H9 (cell line): ENCODE data around the gene LEKR1. TPM values are rescaled to one million over a fixed set of nuclear protein-coding genes. Genes with fewer than 3 reads are reported as not detected.

Experiments used
- DNase-seq: peaks from one replicate; pipeline ENCODE4 v3.0.0-alpha.2; 2017
- H2AFZ ChIP-seq: one replicate; pipeline ENCODE4 v1.6.1; 2013; ENCODE audit warnings: mild to moderate bottlenecking, low read length, control low read depth, moderate library complexity
- H2AK5ac ChIP-seq: 2 replicates; pipeline ENCODE4 v1.6.1; 2013; ENCODE audit warnings: low read length, control low read depth, mixed read lengths; ENCODE audit not compliant: insufficient read length
- H2BK120ac ChIP-seq: one replicate; pipeline ENCODE4 v1.6.1; 2013; ENCODE audit warnings: low read depth, mild to moderate bottlenecking, low read length, control low read depth, inconsistent platforms; ENCODE audit not compliant: poor library complexity, severe bottlenecking
- H2BK12ac ChIP-seq: 2 replicates; pipeline ENCODE4 v1.6.1; 2013; ENCODE audit warnings: low read length, control low read depth, mixed read lengths, low read depth; ENCODE audit not compliant: insufficient read length
- H2BK15ac ChIP-seq: 2 replicates; pipeline ENCODE4 v1.6.1; 2013; ENCODE audit warnings: low read depth, low read length, control low read depth
- H2BK20ac ChIP-seq: one replicate; pipeline ENCODE4 v1.6.1; 2013; ENCODE audit warnings: low read depth, mild to moderate bottlenecking, low read length, control low read depth, inconsistent platforms; ENCODE audit not compliant: poor library complexity, severe bottlenecking
- H2BK5ac ChIP-seq: 2 replicates; pipeline ENCODE4 v1.6.1; 2013; ENCODE audit warnings: low read length, control low read depth, mixed read lengths; ENCODE audit not compliant: insufficient read length
- H3K14ac ChIP-seq: 2 replicates; pipeline ENCODE4 v1.6.1; 2013; ENCODE audit warnings: low read length, control low read depth; ENCODE audit not compliant: insufficient read depth
- H3K18ac ChIP-seq: 2 replicates; pipeline ENCODE4 v1.6.1; 2013; ENCODE audit warnings: low read depth, mild to moderate bottlenecking, mixed read lengths, low read length, control low read depth; ENCODE audit not compliant: insufficient read length
- H3K23ac ChIP-seq: 2 replicates; pipeline ENCODE4 v1.6.1; 2013; ENCODE audit warnings: low read length, control low read depth, mixed read lengths, low read depth; ENCODE audit not compliant: insufficient read length
- H3K23me2 ChIP-seq: 2 replicates; pipeline ENCODE4 v1.6.1; 2013; ENCODE audit warnings: low read depth, mild to moderate bottlenecking, mixed read lengths, low read length, control low read depth; ENCODE audit not compliant: insufficient read length, poor library complexity, severe bottlenecking
- H3K27ac ChIP-seq: 2 replicates; pipeline ENCODE4 v1.5.1; 2013; ENCODE audit warnings: low read length, control low read depth, mixed read lengths, low read depth; ENCODE audit not compliant: insufficient read length
- H3K27me3 ChIP-seq: 2 replicates; pipeline ENCODE4 v1.6.1; 2013; ENCODE audit warnings: low read length, control low read depth, inconsistent platforms; ENCODE audit not compliant: insufficient read depth
- H3K4ac ChIP-seq: 2 replicates; pipeline ENCODE4 v1.6.1; 2013; ENCODE audit warnings: low read depth, mild to moderate bottlenecking, control low read depth, inconsistent platforms, low read length, moderate library complexity
- H3K4me1 ChIP-seq: 2 replicates; pipeline ENCODE4 v1.6.1; 2013; ENCODE audit warnings: low read length, control low read depth, inconsistent platforms; ENCODE audit not compliant: insufficient read depth
- H3K4me2 ChIP-seq: 2 replicates; pipeline ENCODE4 v1.6.1; 2013; ENCODE audit warnings: low read length, control low read depth, mixed read lengths; ENCODE audit not compliant: insufficient read length, insufficient read depth
- H3K56ac ChIP-seq: 2 replicates; pipeline ENCODE4 v1.6.1; 2013; ENCODE audit warnings: low read depth, mild to moderate bottlenecking, mixed read lengths, low read length, control low read depth; ENCODE audit not compliant: insufficient read length
- H3K79me1 ChIP-seq: 2 replicates; pipeline ENCODE4 v1.6.1; 2013; ENCODE audit warnings: low read depth, mild to moderate bottlenecking, moderate library complexity, low read length, control low read depth, inconsistent platforms; ENCODE audit not compliant: insufficient read depth, poor library complexity, severe bottlenecking
- H3K79me2 ChIP-seq: 2 replicates; pipeline ENCODE4 v1.6.1; 2013; ENCODE audit warnings: low read length, control low read depth, inconsistent platforms; ENCODE audit not compliant: insufficient read depth
- H3K9ac ChIP-seq: 2 replicates; pipeline ENCODE4 v1.6.1; 2013; ENCODE audit warnings: low read length, control low read depth, mixed read lengths; ENCODE audit not compliant: insufficient read length; ENCODE audit errors: extremely low read depth
- H3K9me3 ChIP-seq: one replicate; pipeline ENCODE4 v1.6.1; 2013; ENCODE audit warnings: low read depth, low read length, inconsistent platforms; ENCODE audit not compliant: control insufficient read depth
- H3T11ph ChIP-seq: one replicate; pipeline ENCODE4 v1.6.1; 2013; ENCODE audit warnings: mild to moderate bottlenecking, low read length, control low read depth, inconsistent platforms
- H4K20me1 ChIP-seq: one replicate; pipeline ENCODE4 v1.6.1; 2013; ENCODE audit not compliant: control insufficient read depth, insufficient read length, insufficient read depth
- H4K5ac ChIP-seq: 2 replicates; pipeline ENCODE4 v1.6.1; 2013; ENCODE audit warnings: low read depth, mild to moderate bottlenecking, mixed read lengths, low read length, control low read depth; ENCODE audit not compliant: insufficient read length
- H4K8ac ChIP-seq: replicated peaks from 2 replicates; pipeline ENCODE4 v1.6.1; 2013; ENCODE audit warnings: low read length, control low read depth, mixed read lengths, low read depth; ENCODE audit not compliant: insufficient read length
- H4K91ac ChIP-seq: 2 replicates; pipeline ENCODE4 v1.6.1; 2013; ENCODE audit warnings: low read depth, mild to moderate bottlenecking, moderate library complexity, mixed read lengths, low read length, control low read depth; ENCODE audit not compliant: insufficient read length
- H3K27ac Mint-ChIP-seq, 3 experiments: 2 replicates in 2 of 3; 3 replicates in 1 of 3; pipeline ENCODE4 v1.8.0; 2020 to 2021; ENCODE audit warnings: mixed read lengths in 3 of 3, mild to moderate bottlenecking in 1 of 3, moderate library complexity in 1 of 3
- H3K27me3 Mint-ChIP-seq: 2 replicates; pipeline ENCODE4 v1.8.0; 2021; ENCODE audit warnings: low read depth, mild to moderate bottlenecking, moderate library complexity, mixed read lengths
- H3K36me3 Mint-ChIP-seq, 3 experiments: 2 replicates in 2 of 3; 3 replicates in 1 of 3; pipeline ENCODE4 v1.8.0; 2020 to 2021; ENCODE audit warnings: low read depth in 3 of 3, mixed read lengths in 3 of 3; ENCODE audit not compliant: insufficient read depth in 1 of 3
- H3K4me1 Mint-ChIP-seq, 2 experiments: 2 replicates each; pipeline ENCODE4 v1.8.0; 2020; ENCODE audit warnings: mixed read lengths in 2 of 2
- H3K4me3 Mint-ChIP-seq, 2 experiments: 2 replicates in 1 of 2; 3 replicates in 1 of 2; pipeline ENCODE4 v1.8.0; 2020 to 2021; ENCODE audit warnings: mild to moderate bottlenecking in 2 of 2, mixed read lengths in 2 of 2, moderate library complexity in 1 of 2
- H3K9me3 Mint-ChIP-seq, 2 experiments: 2 replicates in 1 of 2; 3 replicates in 1 of 2; pipeline ENCODE4 v1.8.0; 2020; ENCODE audit warnings: mild to moderate bottlenecking in 2 of 2, mixed read lengths in 2 of 2, moderate library complexity in 1 of 2
- total RNA-seq: library from RNA; stranded (reverse); gene quantifications from 2 replicates; pipeline ENCODE4 v1.2.1, GENCODE V29; 2021
- TF ChIP-seq, protein P1 (sequence below): fragments of 200-600 bp; sonication (generic); conservative IDR thresholded peaks from 3 replicates; pipeline ENCODE4 v1.8.0; 2021; ENCODE audit warnings: antibody characterized with exemption, mild to moderate bottlenecking

Gene LEKR1
- total RNA-seq, 1 experiment from 2014 or later, result not detected

DNA sequence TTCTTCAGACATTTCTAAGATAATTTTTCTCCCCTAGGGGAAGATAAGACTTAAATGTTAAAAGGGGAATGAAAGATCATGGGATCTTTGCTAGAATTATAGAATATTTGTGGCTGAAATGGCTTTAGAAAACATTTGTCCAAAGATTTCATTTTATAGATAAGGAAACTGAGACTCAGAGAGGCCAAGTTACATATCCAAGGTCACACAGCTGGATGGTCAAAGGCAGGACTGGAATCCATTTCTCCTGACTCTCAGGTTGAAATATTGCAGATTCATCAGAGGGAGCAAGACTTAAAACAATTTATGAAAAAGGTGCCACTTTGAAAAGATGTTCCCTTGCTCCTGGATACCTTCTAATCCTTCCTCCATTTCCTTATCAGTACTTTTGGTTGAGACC, 19.5 kb upstream of the LEKR1 start:
- DNase-seq, result no peak
- Histone ChIP-seq H2BK15ac (no peak overlapping the region), H3K56ac (no peak overlapping the region), H4K5ac (no peak overlapping the region), H3K27ac (no peak overlapping the region), H3K9ac (no peak overlapping the region), H3T11ph (no peak overlapping the region), H3K27me3 (no peaks in the 10 kb centered on the region), H4K20me1 (no peaks in the 10 kb centered on the region), H3K18ac (no peak overlapping the region), H3K9me3 (no peaks in the 10 kb centered on the region), H2BK5ac (no peak overlapping the region), H3K14ac (no peak overlapping the region), H3K79me1 (no peaks in the 10 kb centered on the region), H2AK5ac (no peak overlapping the region), H3K4ac (no peak overlapping the region), H3K23me2 (no peaks in the 10 kb centered on the region), H3K4me2 (no peak overlapping the region), H2BK12ac (no peak overlapping the region), H3K23ac (no peak overlapping the region), H4K91ac (no peak overlapping the region), H2BK20ac (no peak overlapping the region), H4K8ac (no peak overlapping the region), H2AFZ (no peak overlapping the region), H3K4me1 (no peaks in the 10 kb centered on the region), H2BK120ac (no peak overlapping the region), H3K79me2 (no peaks in the 10 kb centered on the region)
- H3K4me1 Mint-ChIP-seq, result peaks cover 0 to 25% of the 10 kb centered on the region in 2 experiments; a peak in 3 of 4 replicates
- no peak overlapping the region for H3K4me3 Mint-ChIP-seq
- no peak overlapping the region for H3K27ac Mint-ChIP-seq
- no peaks in the 10 kb centered on the region; a peak in 1 of 5 replicates for H3K9me3 Mint-ChIP-seq
- H3K36me3 Mint-ChIP-seq, result peaks cover 0 to 5% (median 0%) of the 10 kb centered on the region in 3 experiments; a peak in 1 of 7 replicates
- TF ChIP-seq, protein P1, sequence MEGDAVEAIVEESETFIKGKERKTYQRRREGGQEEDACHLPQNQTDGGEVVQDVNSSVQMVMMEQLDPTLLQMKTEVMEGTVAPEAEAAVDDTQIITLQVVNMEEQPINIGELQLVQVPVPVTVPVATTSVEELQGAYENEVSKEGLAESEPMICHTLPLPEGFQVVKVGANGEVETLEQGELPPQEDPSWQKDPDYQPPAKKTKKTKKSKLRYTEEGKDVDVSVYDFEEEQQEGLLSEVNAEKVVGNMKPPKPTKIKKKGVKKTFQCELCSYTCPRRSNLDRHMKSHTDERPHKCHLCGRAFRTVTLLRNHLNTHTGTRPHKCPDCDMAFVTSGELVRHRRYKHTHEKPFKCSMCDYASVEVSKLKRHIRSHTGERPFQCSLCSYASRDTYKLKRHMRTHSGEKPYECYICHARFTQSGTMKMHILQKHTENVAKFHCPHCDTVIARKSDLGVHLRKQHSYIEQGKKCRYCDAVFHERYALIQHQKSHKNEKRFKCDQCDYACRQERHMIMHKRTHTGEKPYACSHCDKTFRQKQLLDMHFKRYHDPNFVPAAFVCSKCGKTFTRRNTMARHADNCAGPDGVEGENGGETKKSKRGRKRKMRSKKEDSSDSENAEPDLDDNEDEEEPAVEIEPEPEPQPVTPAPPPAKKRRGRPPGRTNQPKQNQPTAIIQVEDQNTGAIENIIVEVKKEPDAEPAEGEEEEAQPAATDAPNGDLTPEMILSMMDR, result no peak
- H3K27me3 Mint-ChIP-seq, result peaks cover 9% of the 10 kb centered on the region
